Activated CD4-positive, alpha-beta T cell treated with anti-CD3 and anti-CD28 coated beads, Interleukin-2, amount 50 U/mL, for 48 hours (primary cell): ENCODE data around the gene IL17RC.
A peak's percentile ranks its signal among the peaks of the same experiment; 100 is the strongest.
"Not testable (repeated sequence)": the region's sequence is repeated elsewhere in the genome, so short reads cannot be mapped to it uniquely, and the experiment has no call there.

ENCODE experiments used
- DNase-seq, 2 experiments: peaks; one replicate each; pipeline ENCODE4 v3.0.0-alpha.2; 2020

Gene IL17RC

DNA sequence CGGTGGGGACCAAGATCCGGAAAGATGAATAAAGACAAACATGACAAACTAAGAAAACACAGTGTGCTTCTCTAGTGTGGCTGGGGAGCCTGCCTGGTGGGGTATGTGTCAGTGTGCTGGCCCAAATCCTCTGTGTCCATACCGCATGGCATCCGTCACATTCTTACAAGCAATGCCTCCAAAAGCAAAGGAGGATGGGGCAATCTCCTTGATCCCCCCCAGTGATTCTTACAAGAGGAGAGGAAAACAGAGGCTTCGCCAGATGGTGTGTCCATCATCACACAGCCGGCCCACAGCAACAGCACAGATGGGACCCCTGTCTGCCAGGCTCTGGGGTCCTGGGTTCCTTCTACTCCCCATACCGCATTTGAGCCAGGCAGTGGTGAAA is 558 bp upstream of the IL17RC start:
- DNase-seq, result no peak

DNA sequence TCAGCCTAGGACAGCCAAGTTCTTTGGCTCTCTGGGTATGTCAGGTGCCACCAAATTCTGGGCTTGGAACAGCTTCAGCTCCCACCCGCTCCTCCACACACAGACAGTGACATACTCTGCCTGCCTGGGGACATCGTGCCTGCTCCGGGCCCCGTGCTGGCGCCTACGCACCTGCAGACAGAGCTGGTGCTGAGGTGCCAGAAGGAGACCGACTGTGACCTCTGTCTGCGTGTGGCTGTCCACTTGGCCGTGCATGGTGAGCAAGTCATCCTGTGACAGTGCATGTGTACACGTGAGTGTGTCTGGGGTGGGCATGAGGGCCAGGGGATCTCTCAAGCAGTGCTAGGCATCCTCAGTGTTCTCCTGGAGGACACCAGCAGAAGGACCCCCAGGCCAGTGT is 922 bp downstream of the IL17RC start:
- no peak for DNase-seq

DNA sequence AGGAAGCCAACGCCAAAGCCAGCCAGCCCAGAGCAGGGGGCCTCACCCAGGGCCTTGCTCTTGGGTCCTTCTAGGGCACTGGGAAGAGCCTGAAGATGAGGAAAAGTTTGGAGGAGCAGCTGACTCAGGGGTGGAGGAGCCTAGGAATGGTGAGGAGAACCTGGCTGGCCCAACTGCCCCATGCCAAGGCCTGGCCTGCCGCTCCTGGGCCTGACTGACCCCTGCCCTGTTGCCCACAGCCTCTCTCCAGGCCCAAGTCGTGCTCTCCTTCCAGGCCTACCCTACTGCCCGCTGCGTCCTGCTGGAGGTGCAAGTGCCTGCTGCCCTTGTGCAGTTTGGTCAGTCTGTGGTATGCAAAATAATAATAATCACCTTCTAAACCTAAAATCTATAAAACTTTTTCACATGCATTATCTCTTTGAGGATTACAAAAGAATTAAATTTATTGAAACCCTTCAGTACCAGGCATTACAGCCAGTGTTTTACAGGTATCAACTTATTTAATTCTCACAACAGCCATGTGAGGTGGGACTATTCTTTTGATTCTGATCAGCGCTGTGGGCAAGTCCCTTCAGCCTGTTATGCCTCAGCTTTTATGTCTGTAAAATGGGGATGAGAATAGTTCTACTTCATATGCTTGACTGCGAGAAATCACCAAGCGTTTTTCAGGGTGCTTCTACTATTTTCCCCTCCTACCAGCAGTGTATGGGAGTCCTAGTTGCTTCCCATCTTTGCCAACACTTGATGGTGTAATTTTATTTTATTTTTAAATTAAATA is 1.6 kb downstream of the IL17RC start:
- no peak for DNase-seq

DNA sequence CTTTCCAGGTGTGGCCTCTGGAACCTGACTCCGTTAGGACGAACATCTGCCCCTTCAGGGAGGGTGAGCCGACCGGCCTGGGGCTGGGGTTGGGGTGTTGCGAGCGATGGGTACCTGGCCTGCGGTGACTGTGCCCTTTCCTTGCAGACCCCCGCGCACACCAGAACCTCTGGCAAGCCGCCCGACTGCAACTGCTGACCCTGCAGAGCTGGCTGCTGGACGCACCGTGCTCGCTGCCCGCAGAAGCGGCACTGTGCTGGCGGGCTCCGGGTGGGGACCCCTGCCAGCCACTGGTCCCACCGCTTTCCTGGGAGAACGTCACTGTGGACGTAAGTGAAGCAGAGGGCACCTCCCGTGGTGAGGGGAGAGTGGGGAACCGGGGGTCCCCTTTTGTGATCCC is 11.3 kb downstream of the IL17RC start:
- DNase-seq, result no peak

DNA sequence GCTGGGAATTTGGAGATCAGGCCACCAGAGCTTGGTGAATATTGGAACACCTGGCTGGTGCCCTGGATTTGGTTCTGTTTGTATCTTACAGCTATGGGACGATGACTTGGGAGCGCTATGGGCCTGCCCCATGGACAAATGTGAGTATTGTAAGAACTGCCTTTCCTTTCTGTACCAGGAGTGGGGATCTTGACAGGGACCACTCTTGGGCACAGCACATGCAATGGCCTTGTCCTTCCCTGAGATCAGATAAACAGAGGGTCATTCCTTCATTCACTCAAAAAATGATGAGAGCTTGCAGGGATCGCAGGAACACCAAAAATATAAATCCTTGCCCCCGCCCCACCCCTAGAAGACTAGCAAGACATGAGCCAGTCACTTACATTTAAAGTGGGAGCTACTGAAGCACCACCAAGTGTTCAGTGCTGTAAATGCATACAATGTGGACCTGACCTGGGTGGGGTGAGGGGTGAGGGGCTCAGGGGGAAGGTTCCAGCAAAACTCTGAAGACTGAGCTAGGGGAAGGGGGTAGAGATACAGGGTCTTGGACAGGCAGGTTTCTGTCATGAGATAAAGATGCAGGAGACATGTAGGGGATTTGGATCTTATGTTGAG is 14.0 kb downstream of the IL17RC start:
- DNase-seq, result no peak

DNA sequence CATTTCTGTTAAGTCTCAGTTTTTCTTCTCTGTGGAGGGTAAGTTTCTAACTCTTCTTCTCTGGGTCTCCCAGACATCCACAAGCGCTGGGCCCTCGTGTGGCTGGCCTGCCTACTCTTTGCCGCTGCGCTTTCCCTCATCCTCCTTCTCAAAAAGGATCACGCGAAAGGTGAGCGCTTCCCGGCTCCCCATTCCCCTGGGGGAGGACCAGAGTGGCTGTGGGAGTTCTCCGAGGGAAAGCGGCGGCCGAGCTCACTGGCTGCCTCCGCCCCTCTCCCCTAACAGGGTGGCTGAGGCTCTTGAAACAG is 15.6 kb downstream of the IL17RC start:
- DNase-seq, result no peak

DNA sequence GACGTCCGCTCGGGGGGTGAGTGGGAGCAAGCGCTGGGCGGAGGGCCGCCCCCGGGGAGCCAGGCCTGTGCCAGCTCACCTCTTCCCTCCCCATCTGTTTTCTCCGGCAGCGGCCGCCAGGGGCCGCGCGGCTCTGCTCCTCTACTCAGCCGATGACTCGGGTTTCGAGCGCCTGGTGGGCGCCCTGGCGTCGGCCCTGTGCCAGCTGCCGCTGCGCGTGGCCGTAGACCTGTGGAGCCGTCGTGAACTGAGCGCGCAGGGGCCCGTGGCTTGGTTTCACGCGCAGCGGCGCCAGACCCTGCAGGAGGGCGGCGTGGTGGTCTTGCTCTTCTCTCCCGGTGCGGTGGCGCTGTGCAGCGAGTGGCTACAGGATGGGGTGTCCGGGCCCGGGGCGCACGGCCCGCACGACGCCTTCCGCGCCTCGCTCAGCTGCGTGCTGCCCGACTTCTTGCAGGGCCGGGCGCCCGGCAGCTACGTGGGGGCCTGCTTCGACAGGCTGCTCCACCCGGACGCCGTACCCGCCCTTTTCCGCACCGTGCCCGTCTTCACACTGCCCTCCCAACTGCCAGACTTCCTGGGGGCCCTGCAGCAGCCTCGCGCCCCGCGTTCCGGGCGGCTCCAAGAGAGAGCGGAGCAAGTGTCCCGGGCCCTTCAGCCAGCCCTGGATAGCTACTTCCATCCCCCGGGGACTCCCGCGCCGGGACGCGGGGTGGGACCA is 16.1 kb downstream of the IL17RC start:
- DNase-seq, result peak; percentile 90 to 92

DNA sequence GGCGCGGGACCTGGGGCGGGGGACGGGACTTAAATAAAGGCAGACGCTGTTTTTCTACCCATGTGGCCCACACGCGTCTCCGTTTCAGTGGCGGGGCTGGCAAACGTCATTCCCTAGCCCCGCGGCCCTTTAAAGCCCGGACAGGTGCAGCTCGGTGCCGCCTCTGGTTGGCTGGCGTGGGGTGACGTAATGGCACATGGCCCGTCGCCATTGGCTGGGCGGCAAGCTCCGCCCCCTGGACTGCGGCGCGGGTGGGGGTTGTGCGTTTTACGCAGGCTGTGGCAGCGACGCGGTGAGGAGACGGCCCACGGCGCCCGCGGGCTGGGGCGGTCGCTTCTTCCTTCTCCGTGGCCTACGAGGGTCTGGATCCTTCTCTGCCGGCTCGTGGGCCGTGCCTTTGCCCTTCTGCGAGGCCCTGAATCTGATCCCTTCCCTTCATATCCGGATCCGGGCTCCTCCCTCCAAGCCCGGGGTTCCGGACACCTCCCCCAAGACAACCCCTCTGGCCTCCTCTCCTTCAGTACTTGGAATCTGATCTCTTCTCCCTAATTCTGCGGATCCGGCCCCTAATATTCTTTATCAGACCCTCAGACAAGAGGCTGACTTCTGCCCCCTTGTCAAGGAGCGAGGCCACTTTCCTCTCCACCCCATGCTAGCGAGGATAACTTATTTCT is 16.8 kb downstream of the IL17RC start, which contains the start of gene CRELD1:
Gene CRELD1 (plus strand): TSS at position 274 of the 674 bp plus-strand sequence. CDS start 605 bp downstream, outside the sequence.
- peak; percentile 96 to 97 for DNase-seq

DNA sequence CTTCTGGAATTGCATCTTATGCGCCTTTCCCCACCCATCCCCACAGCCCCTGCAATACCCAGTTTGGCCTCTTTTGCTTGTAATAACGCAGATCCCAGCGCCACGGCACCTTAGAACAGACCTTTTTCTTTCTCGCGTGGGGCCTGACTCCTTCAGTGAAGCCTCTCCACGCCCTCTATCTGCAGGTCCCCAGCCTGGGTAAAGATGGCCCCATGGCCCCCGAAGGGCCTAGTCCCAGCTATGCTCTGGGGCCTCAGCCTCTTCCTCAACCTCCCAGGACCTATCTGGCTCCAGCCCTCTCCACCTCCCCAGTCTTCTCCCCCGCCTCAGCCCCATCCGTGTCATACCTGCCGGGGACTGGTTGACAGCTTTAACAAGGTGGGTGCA is 17.3 kb downstream of the IL17RC start:
- no peak for DNase-seq

DNA sequence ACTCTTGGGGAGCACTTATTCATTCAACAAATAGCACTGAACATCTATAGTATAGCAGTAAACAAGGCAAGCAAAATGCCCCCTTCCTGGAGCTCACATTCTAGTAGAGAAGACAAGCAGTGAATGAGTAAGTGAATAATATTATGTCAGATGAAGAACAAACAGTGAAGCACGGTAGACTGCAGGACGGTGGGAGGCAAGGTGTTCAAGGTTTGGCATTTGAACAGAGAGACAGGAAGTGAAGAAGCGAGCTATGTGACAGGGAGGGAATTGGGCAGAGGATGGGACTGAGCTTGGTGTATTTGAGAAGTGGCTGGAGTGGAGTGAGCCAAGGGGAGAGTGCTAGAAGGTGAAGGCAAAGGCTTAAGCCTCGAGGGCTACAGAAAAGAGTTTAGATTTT is 18.1 kb downstream of the IL17RC start:
- DNase-seq, result no peak

DNA sequence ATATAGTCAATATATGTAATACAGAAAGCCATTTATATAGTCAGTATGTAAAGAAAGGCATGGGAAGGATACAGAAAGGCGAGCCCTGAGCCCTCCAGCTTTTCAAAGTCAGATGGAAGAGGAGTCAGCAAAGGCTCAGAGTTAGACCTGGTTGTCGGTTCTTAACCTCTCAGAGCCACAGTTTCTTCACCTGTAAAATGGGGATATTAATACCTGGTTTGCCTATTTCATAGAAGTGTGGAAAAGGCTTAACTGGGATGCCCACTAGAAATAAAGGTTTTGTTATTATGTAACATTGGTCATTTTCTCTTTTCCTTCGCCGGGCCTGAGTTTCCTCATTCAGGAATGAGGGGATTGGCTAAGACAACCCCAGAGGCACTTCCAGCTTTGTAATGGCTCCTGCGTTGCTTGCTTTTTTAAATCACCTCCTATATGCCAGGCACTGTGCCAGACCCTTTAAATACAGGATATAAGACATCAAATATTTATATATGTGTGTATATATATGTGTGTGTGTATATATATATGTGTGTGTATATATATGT is 19.1 kb downstream of the IL17RC start:
- no peak for DNase-seq

DNA sequence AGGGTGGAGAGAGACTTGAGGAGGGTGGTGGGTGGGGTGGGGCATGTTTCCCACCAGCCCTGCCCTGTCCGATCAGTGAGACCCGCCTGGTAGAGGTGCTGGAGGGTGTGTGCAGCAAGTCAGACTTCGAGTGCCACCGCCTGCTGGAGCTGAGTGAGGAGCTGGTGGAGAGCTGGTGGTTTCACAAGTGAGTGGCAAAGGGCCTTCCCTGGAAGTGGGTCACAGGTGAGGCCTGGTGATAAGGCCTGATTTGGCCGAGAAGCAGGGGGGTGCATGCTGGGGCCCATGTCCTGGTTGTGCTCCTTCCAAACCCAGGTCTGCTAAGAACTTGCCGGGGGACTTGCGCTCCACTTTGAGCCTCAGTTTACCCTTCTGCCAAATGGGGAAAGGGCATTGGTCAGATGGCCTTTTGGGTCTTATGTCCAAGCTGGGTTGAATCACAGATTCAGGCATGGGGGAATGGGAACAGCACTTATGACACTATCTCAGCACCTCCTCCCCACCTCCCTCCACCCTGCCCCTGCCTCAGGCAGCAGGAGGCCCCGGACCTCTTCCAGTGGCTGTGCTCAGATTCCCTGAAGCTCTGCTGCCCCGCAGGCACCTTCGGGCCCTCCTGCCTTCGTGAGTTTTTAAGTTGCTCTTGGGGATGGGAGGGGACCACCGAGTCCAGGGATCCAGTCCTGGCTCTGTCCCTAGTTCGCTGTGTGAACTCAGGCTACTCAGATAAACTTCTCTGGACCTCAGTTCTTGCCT is 20.8 kb downstream of the IL17RC start:
- no peak for DNase-seq

DNA sequence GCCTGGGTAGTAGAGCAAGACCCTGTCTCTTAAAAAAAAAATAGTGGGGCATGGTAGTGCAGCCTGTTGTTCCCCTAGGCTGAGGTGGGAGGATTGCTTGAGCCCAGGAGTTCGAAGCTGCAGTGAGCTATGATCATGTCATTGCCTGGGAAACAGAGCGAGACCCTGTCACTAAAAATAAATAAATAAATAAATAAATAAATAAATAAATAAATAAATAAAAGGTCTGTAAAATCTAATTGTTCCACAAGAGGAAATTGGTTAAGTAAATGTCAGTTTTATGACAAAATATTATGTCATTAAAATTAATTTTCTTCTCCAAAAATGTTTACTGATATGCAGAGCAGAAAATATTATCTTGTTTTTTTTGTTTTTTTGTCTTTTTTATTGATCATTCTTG is 22.1 kb downstream of the IL17RC start:
- no peak for DNase-seq

DNA sequence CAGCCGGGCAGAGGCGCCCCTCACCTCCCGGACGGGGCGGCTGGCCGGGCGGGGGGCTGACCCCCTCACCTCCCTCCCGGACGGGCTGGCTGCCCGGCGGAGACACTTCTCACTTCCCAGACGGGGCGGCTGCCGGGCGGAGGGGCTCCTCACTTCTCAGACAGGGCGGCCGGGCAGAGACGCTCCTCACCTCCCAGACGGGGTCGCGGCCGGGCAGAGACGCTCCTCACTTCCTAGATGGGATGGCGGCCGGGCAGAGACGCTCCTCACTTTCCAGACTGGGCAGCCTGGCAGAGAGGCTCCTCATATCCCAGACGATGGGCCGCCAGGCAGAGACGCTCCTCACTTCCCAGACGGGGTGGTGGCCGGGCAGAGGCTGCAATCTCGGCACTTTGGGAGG is 23.0 kb downstream of the IL17RC start:
- DNase-seq, result not testable (repeated sequence)

DNA sequence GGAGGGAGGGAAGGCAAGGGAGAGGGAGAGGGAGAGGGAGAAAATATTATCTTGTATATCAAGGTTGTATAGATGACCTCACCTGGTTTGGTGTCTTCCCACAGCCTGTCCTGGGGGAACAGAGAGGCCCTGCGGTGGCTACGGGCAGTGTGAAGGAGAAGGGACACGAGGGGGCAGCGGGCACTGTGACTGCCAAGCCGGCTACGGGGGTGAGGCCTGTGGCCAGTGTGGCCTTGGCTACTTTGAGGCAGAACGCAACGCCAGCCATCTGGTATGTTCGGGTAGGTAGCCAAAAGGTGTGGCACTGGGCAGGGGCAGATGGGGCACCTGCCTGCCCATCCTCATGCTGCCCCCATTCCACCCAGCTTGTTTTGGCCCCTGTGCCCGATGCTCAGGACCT is 23.8 kb downstream of the IL17RC start:
- DNase-seq, result no peak

DNA sequence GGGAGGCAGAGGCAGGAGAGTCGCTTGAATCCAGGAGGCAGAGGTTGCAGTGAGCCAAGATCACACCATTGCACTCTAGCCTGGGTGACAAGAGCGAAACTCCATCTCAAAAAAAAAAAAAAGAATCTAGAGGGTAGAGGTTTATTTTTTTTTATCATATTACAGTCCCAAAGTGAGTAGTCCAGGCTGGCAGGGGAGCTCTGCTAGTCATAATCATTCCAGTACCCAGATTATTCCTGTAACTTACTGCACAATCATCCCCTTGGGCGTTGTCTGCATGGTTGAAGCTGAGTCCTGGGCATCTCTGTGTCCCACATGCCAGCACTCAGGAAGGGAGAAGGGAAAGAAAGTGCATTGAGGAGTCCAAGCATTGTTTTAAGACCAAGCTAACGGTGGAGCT is 25.3 kb downstream of the IL17RC start:
- no peak for DNase-seq

DNA sequence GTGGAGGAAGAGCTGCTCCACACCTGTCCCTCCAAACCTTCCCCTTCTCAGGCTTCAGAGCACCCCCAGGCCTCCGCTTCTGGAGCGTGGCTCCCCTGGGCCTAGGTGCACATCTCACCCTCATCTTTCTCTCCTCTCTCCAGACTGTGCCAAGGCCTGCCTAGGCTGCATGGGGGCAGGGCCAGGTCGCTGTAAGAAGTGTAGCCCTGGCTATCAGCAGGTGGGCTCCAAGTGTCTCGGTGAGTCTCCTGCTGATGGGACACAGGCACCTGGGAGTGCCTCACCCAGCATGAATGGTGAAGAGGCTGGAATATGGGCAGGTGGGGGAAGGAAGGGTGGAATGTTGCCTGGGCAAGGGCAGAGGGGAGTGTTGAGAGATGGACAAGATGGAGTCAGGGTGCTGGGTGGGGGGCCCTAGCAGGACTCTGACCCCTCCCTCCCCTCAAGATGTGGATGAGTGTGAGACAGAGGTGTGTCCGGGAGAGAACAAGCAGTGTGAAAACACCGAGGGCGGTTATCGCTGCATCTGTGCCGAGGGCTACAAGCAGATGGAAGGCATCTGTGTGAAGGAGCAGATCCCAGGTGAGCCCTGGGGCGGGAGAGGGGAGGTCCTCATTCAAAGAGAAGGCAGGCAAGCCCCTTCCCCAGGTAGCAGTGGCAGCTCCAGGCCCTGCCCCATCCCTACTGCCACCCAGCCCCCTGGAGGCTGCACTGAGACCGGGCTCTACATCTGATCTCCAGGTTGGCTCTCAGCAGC is 26.2 kb downstream of the IL17RC start:
- no peak for DNase-seq

DNA sequence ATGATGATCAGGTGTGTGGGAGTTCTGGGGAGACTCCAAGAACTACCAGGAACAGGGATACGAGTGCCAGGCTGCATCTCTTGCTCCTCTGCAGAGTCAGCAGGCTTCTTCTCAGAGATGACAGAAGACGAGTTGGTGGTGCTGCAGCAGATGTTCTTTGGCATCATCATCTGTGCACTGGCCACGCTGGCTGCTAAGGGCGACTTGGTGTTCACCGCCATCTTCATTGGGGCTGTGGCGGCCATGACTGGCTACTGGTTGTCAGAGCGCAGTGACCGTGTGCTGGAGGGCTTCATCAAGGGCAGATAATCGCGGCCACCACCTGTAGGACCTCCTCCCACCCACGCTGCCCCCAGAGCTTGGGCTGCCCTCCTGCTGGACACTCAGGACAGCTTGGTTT is 27.4 kb downstream of the IL17RC start:
- DNase-seq, result no peak

DNA sequence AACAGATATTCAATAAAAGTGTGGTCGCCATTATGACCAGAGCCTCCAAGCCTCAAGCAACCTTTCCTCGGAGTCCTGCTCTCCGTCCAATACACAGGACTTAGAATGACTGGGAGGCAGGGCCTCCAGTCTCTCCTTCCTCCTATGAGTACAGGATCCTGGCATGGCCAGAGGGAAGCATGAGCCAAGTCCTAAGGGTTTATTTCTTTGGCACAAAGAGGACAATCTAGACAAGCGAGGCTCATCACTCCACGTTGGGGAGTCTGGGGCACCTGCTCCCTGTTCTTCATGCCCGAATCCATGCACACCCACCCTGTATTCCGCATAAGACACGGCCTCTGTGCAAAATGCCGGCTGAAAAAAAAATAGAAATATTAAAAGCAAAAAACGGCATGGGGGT is 28.5 kb downstream of the IL17RC start:
- no peak for DNase-seq

DNA sequence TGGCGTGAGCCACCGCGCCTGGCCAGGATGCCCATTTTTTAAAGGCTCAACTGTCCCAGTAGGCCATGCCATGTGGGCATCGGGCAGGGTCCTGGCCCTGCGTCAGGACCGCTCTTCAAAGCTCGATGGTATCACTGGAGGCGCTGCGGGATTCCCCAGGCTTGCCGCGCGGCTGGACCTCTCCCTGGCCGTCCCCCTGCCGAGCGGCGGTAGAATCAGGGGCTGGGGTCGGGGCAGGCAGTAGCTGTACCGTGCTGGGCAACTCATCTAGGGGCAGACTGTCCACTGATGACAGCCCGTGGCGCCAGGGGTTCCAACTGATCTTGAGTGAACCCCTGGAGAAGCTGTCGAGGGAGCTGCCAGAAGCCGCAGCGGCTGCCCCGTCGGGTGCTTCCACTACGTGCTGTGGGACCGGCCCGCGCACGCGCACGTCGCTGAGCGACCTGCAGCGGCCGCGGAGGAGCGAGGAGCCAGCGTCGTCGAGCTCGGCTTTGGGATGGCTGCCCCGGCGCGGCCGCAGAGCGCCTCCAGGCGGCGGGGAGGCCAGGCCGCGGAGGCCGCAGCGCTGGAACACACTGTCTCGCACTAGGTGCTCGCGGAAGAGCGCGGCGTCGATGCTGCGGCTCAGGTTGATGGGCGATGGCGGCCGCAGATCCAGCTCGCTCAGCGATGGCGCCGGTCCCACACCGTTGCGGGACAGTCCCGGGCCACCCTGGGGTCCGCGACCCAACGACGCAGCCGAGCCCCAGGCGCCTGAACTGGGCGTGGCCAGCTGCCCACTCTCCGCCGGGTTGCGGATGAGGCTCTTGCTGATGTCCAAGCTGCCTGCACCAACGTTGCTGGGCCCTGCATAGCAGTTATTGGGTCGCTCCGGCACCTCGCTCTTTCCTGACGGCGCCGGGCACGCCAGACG is 29.5 kb downstream of the IL17RC start:
- peak; percentile 78 to 82 for DNase-seq
